IMR-90 (cell line): ENCODE data around the gene SLC44A5. TPM values are rescaled to one million over a fixed set of nuclear protein-coding genes. Genes with fewer than 3 reads are reported as not detected.

Source experiments
- ATAC-seq: fragments of 200-7000 bp; cut with Tn5 transposase; 2 replicates; pipeline ENCODE4 v1.9.1; 2020; ENCODE audit warnings: low read depth, mild to moderate bottlenecking, moderate library complexity
- BruUV-seq: library from RNA; stranded (reverse); fragments of 400-500 nt; replicated peaks from 2 replicates; lab custom pipeline; 2021; lab: Mats Ljungman, UMichigan
- CTCF ChIA-PET: fragments of 300-600 bp; formaldehyde crosslinking; extraction: SDS; loops from one replicate; lab custom pipeline; 2021; ENCODE audit warnings: antibody characterized with exemption; lab: Yijun Ruan, JAX
- POLR2A ChIA-PET: fragments of 300-600 bp; sonication (Branson Sonifier 250); formaldehyde crosslinking; loops from one replicate; lab custom pipeline; 2022; ENCODE audit warnings: antibody characterized with exemption; ENCODE audit not compliant: unreplicated experiment; lab: Charles Lee
- DNase-seq: peaks from one replicate; pipeline ENCODE4 v3.0.0; 2013
- H2AFZ ChIP-seq: replicated peaks from 2 replicates; pipeline ENCODE3; 2013; ENCODE audit warnings: low read length, mild to moderate bottlenecking; ENCODE audit not compliant: poor library complexity
- H2AK5ac ChIP-seq: 2 replicates; pipeline ENCODE4 v1.6.1; 2013; ENCODE audit warnings: low read depth, low read length, inconsistent platforms
- H2AK9ac ChIP-seq: replicated peaks from 2 replicates; pipeline ENCODE3; 2013; ENCODE audit warnings: mild to moderate bottlenecking, low read depth, low read length, moderate library complexity; ENCODE audit not compliant: poor library complexity
- H2BK120ac ChIP-seq: 2 replicates; pipeline ENCODE4 v1.6.1; 2013; ENCODE audit warnings: low read depth, low read length, inconsistent platforms
- H2BK15ac ChIP-seq: 3 replicates; pipeline ENCODE4 v1.6.1; 2013; ENCODE audit warnings: low read depth, low read length, inconsistent platforms
- H2BK20ac ChIP-seq: 2 replicates; pipeline ENCODE4 v1.6.1; 2013; ENCODE audit warnings: low read depth, mild to moderate bottlenecking, inconsistent platforms, low read length, moderate library complexity
- H2BK5ac ChIP-seq: 2 replicates; pipeline ENCODE4 v1.6.1; 2013; ENCODE audit warnings: mild to moderate bottlenecking, low read depth, low read length, inconsistent platforms; ENCODE audit not compliant: poor library complexity, severe bottlenecking
- H3K14ac ChIP-seq: replicated peaks from 2 replicates; pipeline ENCODE4 v1.6.1; 2013; ENCODE audit warnings: low read depth, low read length, inconsistent platforms
- H3K18ac ChIP-seq: 2 replicates; pipeline ENCODE4 v1.6.1; 2013; ENCODE audit warnings: low read depth, low read length, control low read depth
- H3K23ac ChIP-seq: 2 replicates; pipeline ENCODE4 v1.6.1; 2013; ENCODE audit warnings: low read depth, low read length, inconsistent platforms
- H3K27ac ChIP-seq: 2 replicates; pipeline ENCODE4 v1.5.1; 2013; ENCODE audit warnings: mild to moderate bottlenecking, control low read depth, low read length; ENCODE audit not compliant: insufficient read depth
- H3K27me3 ChIP-seq: 2 replicates; pipeline ENCODE4 v1.6.1; 2013; ENCODE audit warnings: low read length; ENCODE audit not compliant: control insufficient read depth, insufficient read depth
- H3K36me3 ChIP-seq: 2 replicates; pipeline ENCODE4 v1.6.1; 2013; ENCODE audit warnings: low read length, mixed read lengths; ENCODE audit not compliant: control insufficient read depth, insufficient read depth
- H3K4ac ChIP-seq: 2 replicates; pipeline ENCODE4 v1.6.1; 2013; ENCODE audit warnings: low read depth, low read length, inconsistent platforms
- H3K4me1 ChIP-seq: 2 replicates; pipeline ENCODE4 v1.6.1; 2013; ENCODE audit warnings: low read length, mixed read lengths; ENCODE audit not compliant: control insufficient read depth, insufficient read depth
- H3K4me2 ChIP-seq: 2 replicates; pipeline ENCODE4 v1.6.1; 2013; ENCODE audit warnings: low read depth, mild to moderate bottlenecking, control low read depth, low read length, moderate library complexity
- H3K4me3 ChIP-seq: 2 replicates; pipeline ENCODE4 v1.5.1; 2013; ENCODE audit warnings: low read depth, mild to moderate bottlenecking, control low read depth, low read length, moderate library complexity; ENCODE audit not compliant: insufficient read depth
- H3K56ac ChIP-seq: 2 replicates; pipeline ENCODE4 v1.6.1; 2013; ENCODE audit warnings: low read length, inconsistent platforms; ENCODE audit not compliant: insufficient read depth; ENCODE audit errors: extremely low read depth
- H3K79me1 ChIP-seq, 2 experiments: 2 replicates each; pipeline ENCODE4 v1.6.1; 2013; ENCODE audit warnings: low read length in 2 of 2, inconsistent platforms in 1 of 2, low read depth in 1 of 2
- H3K9ac ChIP-seq: 2 replicates; pipeline ENCODE4 v1.6.1; 2013; ENCODE audit warnings: low read depth, low read length, control low read depth
- H3K9me1 ChIP-seq: 2 replicates; pipeline ENCODE4 v1.6.1; 2013; ENCODE audit warnings: low read length, inconsistent platforms; ENCODE audit not compliant: insufficient read depth
- H3K9me3 ChIP-seq: 2 replicates; pipeline ENCODE4 v1.6.1; 2013; ENCODE audit warnings: low read length; ENCODE audit not compliant: control insufficient read depth, insufficient read depth
- H4K20me1 ChIP-seq: 2 replicates; pipeline ENCODE4 v1.6.1; 2013; ENCODE audit warnings: low read length, inconsistent platforms; ENCODE audit not compliant: insufficient read depth
- H4K5ac ChIP-seq: 2 replicates; pipeline ENCODE4 v1.6.1; 2013; ENCODE audit warnings: mild to moderate bottlenecking, low read depth, low read length, control low read depth
- H4K8ac ChIP-seq, 2 experiments: 2 replicates each; pipeline ENCODE4 v1.6.1; 2013; ENCODE audit warnings: low read depth in 2 of 2, low read length in 2 of 2, control low read depth in 1 of 2, inconsistent platforms in 1 of 2
- H4K91ac ChIP-seq: 2 replicates; pipeline ENCODE4 v1.6.1; 2013; ENCODE audit warnings: low read depth, low read length, inconsistent platforms; ENCODE audit not compliant: insufficient read depth
- CHD1 ChIP-seq: IDR thresholded peaks from 2 replicates; pipeline ENCODE4 v1.6.1; 2012; ENCODE audit warnings: low read depth, low read length, improper control_type of control experiment
- CTCF ChIP-seq: conservative IDR thresholded peaks from 2 replicates; pipeline ENCODE4 v1.5.1; 2012; ENCODE audit warnings: mild to moderate bottlenecking, low read depth, low read length, improper control_type of control experiment
- ELK1 ChIP-seq: fragments of 150-350 bp; IDR thresholded peaks from 2 replicates; pipeline ENCODE4 v1.6.1; 2016; ENCODE audit warnings: low read depth, mild to moderate bottlenecking, low read length, moderate library complexity, borderline replicate concordance
- MXI1 ChIP-seq: IDR thresholded peaks from 2 replicates; pipeline ENCODE4 v1.6.1; 2012; ENCODE audit warnings: low read depth, mild to moderate bottlenecking, low read length, moderate library complexity, borderline replicate concordance
- NFE2L2 ChIP-seq: fragments of 150-350 bp; IDR thresholded peaks from 2 replicates; pipeline ENCODE4 v1.6.1; 2016; ENCODE audit warnings: low read depth, mild to moderate bottlenecking, low read length
- RAD21 ChIP-seq: IDR thresholded peaks from 2 replicates; pipeline ENCODE4 v1.6.1; 2012; ENCODE audit warnings: low read length, improper control_type of control experiment
- USF2 ChIP-seq: fragments of 150-350 bp; IDR thresholded peaks from 2 replicates; pipeline ENCODE4 v1.6.1; 2017; ENCODE audit warnings: mild to moderate bottlenecking, antibody characterized with exemption, low read length, low read depth
- WGBS, 2 experiments: methylation state at CpG; one replicate each; pipeline versions ENCODE4 v1.1.5 to v1.1.7; 2013; ENCODE audit warnings: missing lambda C conversion rate in 2 of 2; ENCODE audit not compliant: insufficient read length in 1 of 2; ENCODE audit errors: extremely low coverage in 2 of 2; 5-methylcytosine and 5-hydroxymethylcytosine counted together
- dilution Hi-C: fragments of 300-500 bp; cut with HindIII; formaldehyde crosslinking; loops from one replicate; pipeline ENCODE4 v1.14.3; 2018; ENCODE audit warnings: low sequenced_read_pairs; ENCODE audit not compliant: unreplicated experiment
- in situ Hi-C: fragments of 300-500 bp; cut with MboI; formaldehyde crosslinking; loops from 3 replicates; pipeline ENCODE4 v1.14.3; 2019; ENCODE audit warnings: low sequenced_read_pairs, inconsistent platforms, mixed read lengths
- intact Hi-C: fragments of 100-400 bp; cut with micrococcal nuclease; formaldehyde crosslinking; loops from 2 replicates; pipeline ENCODE4 v1.10.0; 2022
- polyA plus RNA-seq, 3 experiments: library from polyadenylated mRNA; depleted of rRNA; stranded (reverse); fragments of >200 nt; gene quantifications; 2 replicates each; pipeline ENCODE4 v1.2.3, GENCODE V29; 2012; ENCODE audit warnings: low replicate concordance in 1 of 3
- total RNA-seq: library from RNA; depleted of rRNA; stranded (reverse); fragments of >200 nt; gene quantifications from 2 replicates; pipeline ENCODE4 v1.2.3, GENCODE V29; 2012

Gene SLC44A5
- total and polyA plus RNA-seq, 2 of the 4 experiments (the other 2 are of a cell fraction), result under 0.01 TPM; not detected in 1

- Histone ChIP-seq H3K56ac (no peak overlapping the region), H2BK20ac (no peak overlapping the region), H3K4ac (no peak overlapping the region), H3K23ac (no peak overlapping the region), H4K5ac (no peak overlapping the region), H4K8ac (no peak overlapping the region), H3K9me1 (no peaks in the 10 kb centered on the region), H2BK120ac (no peak overlapping the region), H2AK5ac (no peak overlapping the region), H3K18ac (no peak overlapping the region), H2AK9ac (no peak overlapping the region), H2BK15ac (no peak overlapping the region), H3K9me3 (no peaks in the 10 kb centered on the region), H3K4me2 (no peak overlapping the region), H3K9ac (no peak overlapping the region), H4K91ac (no peak overlapping the region), H3K27ac (no peak overlapping the region), H2BK5ac (no peak overlapping the region), H3K79me1 (no peaks in the 10 kb centered on the region), H3K36me3 (no peaks in the 10 kb centered on the region), H4K20me1 (no peaks in the 10 kb centered on the region), H3K14ac (no peak overlapping the region), H2AFZ (no peak overlapping the region), H3K4me3 (no peak overlapping the region), H3K4me1 (no peaks in the 10 kb centered on the region), H3K27me3 (no peaks in the 10 kb centered on the region)
- intact Hi-C loops, result no loop called here
- DNase-seq (no peak), ATAC-seq (no peak)
- no CpG with 5 or more reads among the region's 3 CpGs for WGBS, 2 experiments
- in situ Hi-C loops, result no loop called here
- BruUV-seq, result no TSS peak
- POLR2A ChIA-PET, result no interaction called here
- CTCF ChIA-PET, result no interaction called here
- no peak for TF ChIP-seq USF2
- TF ChIP-seq RAD21, result no peak
- no peak for TF ChIP-seq CHD1
- no peak for TF ChIP-seq MXI1
- TF ChIP-seq NFE2L2, result no peak
- TF ChIP-seq CTCF, result no peak
- TF ChIP-seq ELK1, result no peak
- dilution Hi-C loops, result no loop called here
Measured at GRCh38 chr1:75575837-75576236, 35.1 kb downstream of the SLC44A5 start.
